Lower lobe of right lung (tissue), 2 donors: ENCODE data around the gene TMIGD1. TPM values are rescaled to one million over a fixed set of nuclear protein-coding genes. Genes with fewer than 3 reads are reported as not detected.
A peak's percentile ranks its signal among the peaks of the same experiment; 100 is the strongest.

ENCODE experiments used
- ATAC-seq, 2 donors: fragments of 200-7000 bp; cut with Tn5 transposase; one replicate each; pipeline ENCODE4 v1.9.1; 2020 to 2022; ENCODE audit warnings: mild to moderate bottlenecking in 2 of 2, moderate library complexity in 2 of 2
- DNase-seq: peaks from one replicate; pipeline ENCODE4 v3.0.0-alpha.2; 2020
- H3K27ac ChIP-seq: fragments of 200-600 bp; one replicate; pipeline ENCODE4 v1.8.0; 2022
- H3K27me3 ChIP-seq: fragments of 200-600 bp; one replicate; pipeline ENCODE4 v1.8.0; 2022; ENCODE audit warnings: low read depth
- H3K36me3 ChIP-seq: fragments of 200-600 bp; one replicate; pipeline ENCODE4 v1.8.0; 2022; ENCODE audit warnings: mild to moderate bottlenecking
- H3K4me1 ChIP-seq: fragments of 200-600 bp; one replicate; pipeline ENCODE4 v1.8.0; 2022
- H3K4me3 ChIP-seq: fragments of 200-600 bp; one replicate; pipeline ENCODE4 v1.8.0; 2022; ENCODE audit warnings: mild to moderate bottlenecking
- H3K9me3 ChIP-seq: fragments of 200-600 bp; one replicate; pipeline ENCODE4 v1.8.0; 2022
- intact Hi-C: fragments of 100-400 bp; cut with DNase I; formaldehyde crosslinking; loops from one replicate; pipeline ENCODE4 v1.11.0; 2022
- total RNA-seq: library from RNA; stranded (reverse); fragmentation: NEBNext Ultra II Directional; extraction: Animal tissue kit (Norgen Biotek cat#: 25700); gene quantifications from one replicate; pipeline ENCODE4 v1.2.1, GENCODE V29; 2021
- TF ChIP-seq, protein P1 (sequence below): fragments of 200-600 bp; IDR thresholded peaks from one replicate; pipeline ENCODE4 v1.8.0; 2022; ENCODE audit warnings: antibody characterized with exemption, mild to moderate bottlenecking
- donor health status: DM: no; HTN: yes; CAD: no; lungs with severe emphysema.

TMIGD1 gene
- total RNA-seq, 1 donor from 2014 or later = not detected

DNA sequence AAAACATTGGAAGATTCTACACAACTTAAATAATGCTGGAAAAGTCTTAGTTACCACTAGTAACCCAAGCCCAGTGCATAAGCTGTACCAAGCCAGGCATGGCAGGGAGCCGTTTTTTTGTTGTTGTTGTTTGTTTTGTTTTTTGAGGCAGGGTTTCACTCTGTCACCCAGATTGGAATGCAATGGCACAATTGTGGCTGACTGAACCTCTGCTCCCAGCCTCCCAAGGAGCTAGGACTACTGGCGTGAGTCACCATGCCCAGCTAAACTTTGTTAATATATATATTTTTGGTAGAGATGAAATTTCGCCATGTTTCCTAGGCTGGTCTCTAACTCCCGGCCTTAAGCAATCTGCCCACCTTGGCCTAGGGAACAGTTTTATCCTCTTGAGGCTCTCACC is 564 bp upstream of the TMIGD1 start:
- Histone ChIP-seq H3K4me1 (no peaks in the 10 kb centered on the region), H3K36me3 (no peaks in the 10 kb centered on the region), H3K27me3 (no peaks in the 10 kb centered on the region), H3K9me3 (no peaks in the 10 kb centered on the region), H3K4me3 (no peak overlapping the region), H3K27ac (no peak overlapping the region)
- TF ChIP-seq, protein P1, sequence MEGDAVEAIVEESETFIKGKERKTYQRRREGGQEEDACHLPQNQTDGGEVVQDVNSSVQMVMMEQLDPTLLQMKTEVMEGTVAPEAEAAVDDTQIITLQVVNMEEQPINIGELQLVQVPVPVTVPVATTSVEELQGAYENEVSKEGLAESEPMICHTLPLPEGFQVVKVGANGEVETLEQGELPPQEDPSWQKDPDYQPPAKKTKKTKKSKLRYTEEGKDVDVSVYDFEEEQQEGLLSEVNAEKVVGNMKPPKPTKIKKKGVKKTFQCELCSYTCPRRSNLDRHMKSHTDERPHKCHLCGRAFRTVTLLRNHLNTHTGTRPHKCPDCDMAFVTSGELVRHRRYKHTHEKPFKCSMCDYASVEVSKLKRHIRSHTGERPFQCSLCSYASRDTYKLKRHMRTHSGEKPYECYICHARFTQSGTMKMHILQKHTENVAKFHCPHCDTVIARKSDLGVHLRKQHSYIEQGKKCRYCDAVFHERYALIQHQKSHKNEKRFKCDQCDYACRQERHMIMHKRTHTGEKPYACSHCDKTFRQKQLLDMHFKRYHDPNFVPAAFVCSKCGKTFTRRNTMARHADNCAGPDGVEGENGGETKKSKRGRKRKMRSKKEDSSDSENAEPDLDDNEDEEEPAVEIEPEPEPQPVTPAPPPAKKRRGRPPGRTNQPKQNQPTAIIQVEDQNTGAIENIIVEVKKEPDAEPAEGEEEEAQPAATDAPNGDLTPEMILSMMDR = no peak
- ATAC-seq (no peak), DNase-seq (no peak)
- intact Hi-C loops = no loop called here

DNA sequence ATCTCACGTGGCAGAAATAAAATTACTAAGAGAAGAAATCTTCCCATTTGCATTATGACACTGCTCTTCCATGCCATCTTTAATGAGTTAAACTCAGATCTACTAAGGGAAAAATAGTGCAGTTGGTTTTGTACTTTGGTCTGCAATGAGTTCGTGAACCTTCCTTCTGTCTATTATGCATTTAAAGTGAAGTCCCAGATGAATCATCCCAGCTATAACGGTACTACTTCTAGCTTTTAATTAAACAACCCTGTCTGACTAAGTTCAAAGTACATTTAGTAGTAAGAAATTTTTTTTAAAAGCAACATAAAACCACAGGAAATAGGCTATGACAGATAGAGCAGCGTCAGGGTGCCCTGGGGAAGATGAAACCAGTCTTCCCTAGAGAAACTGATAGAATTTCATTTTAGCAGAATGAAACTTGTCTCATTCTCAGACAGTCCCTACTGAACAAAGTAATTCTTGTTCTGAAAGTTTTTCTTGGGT is 1.8 kb downstream of the TMIGD1 start:
- Histone ChIP-seq H3K27ac (no peak overlapping the region), H3K9me3 (no peaks in the 10 kb centered on the region), H3K4me3 (no peak overlapping the region), H3K27me3 (no peaks in the 10 kb centered on the region), H3K36me3 (no peaks in the 10 kb centered on the region), H3K4me1 (no peaks in the 10 kb centered on the region)
- ATAC-seq (no peak), DNase-seq (no peak)
- intact Hi-C loops = no loop called here
- TF ChIP-seq, protein P1 = no peak

DNA sequence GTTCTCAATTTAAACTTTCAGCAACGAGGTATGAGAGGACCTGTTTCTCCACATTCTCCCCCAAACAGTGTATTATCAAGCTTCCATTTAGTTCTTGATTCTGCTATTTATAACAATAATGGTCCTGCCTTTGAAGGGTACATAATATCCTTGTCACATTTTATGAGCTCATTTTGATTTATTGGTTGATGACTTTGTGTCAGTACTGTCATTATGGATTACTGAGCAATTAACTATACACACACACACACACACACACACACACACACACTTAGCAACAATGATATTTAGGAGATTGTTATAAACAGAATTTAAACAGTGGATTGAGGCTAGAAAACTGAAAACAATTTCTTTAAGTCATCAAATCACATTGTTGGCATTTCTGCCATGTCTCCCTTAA is 7.0 kb downstream of the TMIGD1 start:
- H3K36me3 ChIP-seq = no peaks in the 10 kb centered on the region
- H3K27ac ChIP-seq = no peak overlapping the region
- ATAC-seq (no peak), DNase-seq (no peak)
- intact Hi-C loops = no loop called here
- no peaks in the 10 kb centered on the region for H3K9me3 ChIP-seq
- TF ChIP-seq, protein P1 = no peak
- no peaks in the 10 kb centered on the region for H3K4me1 ChIP-seq
- no peaks in the 10 kb centered on the region for H3K27me3 ChIP-seq
- no peak overlapping the region for H3K4me3 ChIP-seq

DNA sequence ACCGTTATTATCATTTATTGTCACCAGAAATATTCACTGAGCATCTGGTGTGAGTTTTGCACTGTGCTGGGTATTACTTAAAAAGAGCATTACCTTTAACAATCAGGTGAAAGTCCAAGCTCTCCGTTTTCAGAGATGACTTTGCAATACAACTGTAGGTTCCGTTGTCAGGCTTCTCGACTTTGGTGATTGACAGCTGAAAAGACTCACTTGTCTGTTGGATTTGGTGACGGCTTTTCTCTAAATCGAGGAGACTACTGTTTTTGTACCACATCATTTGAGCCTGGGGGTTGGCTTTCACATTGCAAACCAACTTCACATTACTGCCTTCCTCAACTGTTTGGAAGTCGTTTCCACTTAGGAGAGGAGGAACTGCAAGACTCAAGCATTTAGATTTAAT is 9.1 kb downstream of the TMIGD1 start:
- intact Hi-C loops = no loop called here
- H3K27ac ChIP-seq = no peak overlapping the region
- no peak for DNase-seq
- no peaks in the 10 kb centered on the region for H3K36me3 ChIP-seq
- TF ChIP-seq, protein P1 = no peak
- H3K4me1 ChIP-seq = no peaks in the 10 kb centered on the region
- H3K9me3 ChIP-seq = no peaks in the 10 kb centered on the region
- H3K4me3 ChIP-seq = no peak overlapping the region
- no peak for ATAC-seq
- H3K27me3 ChIP-seq = no peaks in the 10 kb centered on the region

DNA sequence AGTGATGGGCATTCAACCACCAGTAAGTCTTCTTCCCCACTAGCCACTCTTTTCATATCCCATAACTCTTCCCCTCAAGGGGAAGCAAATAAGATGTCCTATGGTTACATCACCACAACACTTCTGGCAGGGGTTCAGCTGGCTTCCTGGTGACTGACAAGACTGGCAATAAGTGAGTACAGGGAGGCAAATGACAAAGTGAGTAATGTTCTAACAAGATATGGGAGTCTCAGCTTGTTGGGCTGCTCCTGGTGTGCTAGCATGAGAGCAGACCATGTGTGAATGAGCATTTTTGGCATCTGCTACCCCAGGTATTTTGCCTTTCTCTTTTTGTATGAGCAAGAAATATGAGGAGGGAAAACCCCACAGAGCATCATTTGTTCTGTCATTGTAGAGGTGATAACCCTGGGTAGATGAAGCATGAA is 9.9 kb downstream of the TMIGD1 start:
- H3K4me3 ChIP-seq = no peak overlapping the region
- H3K36me3 ChIP-seq = no peaks in the 10 kb centered on the region
- H3K27ac ChIP-seq = no peak overlapping the region
- DNase-seq (no peak), ATAC-seq (peak; percentile 19 to 43)
- no peaks in the 10 kb centered on the region for H3K27me3 ChIP-seq
- no peaks in the 10 kb centered on the region for H3K9me3 ChIP-seq
- intact Hi-C loops = no loop called here
- TF ChIP-seq, protein P1 = no peak
- H3K4me1 ChIP-seq = no peaks in the 10 kb centered on the region
